ENCODE measurements around the gene FBXW10. TPM values are rescaled to one million over a fixed set of nuclear protein-coding genes. Genes with fewer than 3 reads are reported as not detected.
"Not testable (repeated sequence)": the region's sequence is repeated elsewhere in the genome, so short reads cannot be mapped to it uniquely, and the experiment has no call there.

The FBXW10 gene
- total and polyA plus RNA-seq, 10 of the 15 experiments (the other 5 are each of a cell fraction or from before 2014, with no cell fraction given), result 0.01 to 0.11 TPM; not detected in 8

DNA sequence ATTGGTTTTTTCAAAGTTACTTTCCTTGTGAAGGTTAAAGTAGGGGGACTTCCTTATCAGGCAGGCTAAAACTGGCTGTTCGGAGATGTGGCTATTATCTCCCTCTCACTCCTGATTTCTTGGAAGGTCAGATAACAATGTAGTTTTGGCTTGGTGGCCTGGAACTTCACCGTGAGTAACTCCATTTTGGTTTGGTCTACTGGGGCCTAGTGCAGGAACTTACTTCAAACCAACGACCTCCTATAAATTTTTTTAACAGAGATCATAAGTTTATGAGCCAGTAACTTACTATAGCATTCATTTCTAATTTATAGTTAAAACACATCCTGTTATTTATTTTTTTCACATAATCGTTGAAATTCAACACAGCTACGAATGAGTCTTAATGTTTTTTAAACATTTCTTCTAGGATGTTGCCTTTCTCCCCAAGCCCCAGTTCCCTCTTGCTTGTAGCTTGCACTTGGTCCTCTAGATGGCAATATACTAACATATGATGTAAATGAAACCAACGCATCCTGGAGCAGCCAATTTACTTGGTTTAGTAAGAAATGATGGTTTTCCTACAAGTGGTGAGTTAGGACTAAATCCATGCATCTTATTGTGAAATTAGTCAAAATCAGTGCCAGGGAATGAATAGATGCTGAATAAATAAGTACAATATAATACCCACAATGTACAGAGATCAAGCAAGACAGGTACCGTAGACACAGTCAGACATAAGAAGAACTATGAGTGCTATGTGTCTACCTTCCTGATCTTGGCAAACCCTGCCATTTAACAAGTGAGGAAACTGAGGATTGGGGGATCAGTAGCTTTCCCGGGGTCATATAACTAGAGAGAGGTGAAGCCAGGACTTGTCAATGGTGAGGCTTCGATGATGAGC is 72.9 kb downstream of the FBXW10 start:
- H2AFZ ChIP-seq (ENCODE audit: control insufficient read depth, low read depth, low read length); in situ Hi-C loops (cut with MboI); H3K27me3 ChIP-seq (replicated peaks in 1 of 2; ENCODE audit: control insufficient read depth in 2 of 2, insufficient read depth in 2 of 2, low read length in 1 of 2); BruUV-seq (replicated peaks); H4K20me1 ChIP-seq (ENCODE audit: control insufficient read depth, insufficient read depth); H3K9me3 ChIP-seq (replicated peaks; ENCODE audit: control insufficient read depth, insufficient read depth, low read length); H3K4me3 ChIP-seq; H3K9ac ChIP-seq (ENCODE audit: control insufficient read depth, insufficient read depth, low read length); H3K27ac ChIP-seq (ENCODE audit: control insufficient read depth, insufficient read depth); H3K79me2 ChIP-seq (ENCODE audit: control insufficient read depth, insufficient read depth, low read length); POLR2A ChIA-PET; H3K4me2 ChIP-seq (ENCODE audit: control insufficient read depth, insufficient read depth); intact Hi-C loops (cut with micrococcal nuclease; ENCODE audit: unreplicated experiment); H3K36me3 ChIP-seq (ENCODE audit: control insufficient read depth in 2 of 2, insufficient read depth in 2 of 2, low read length in 1 of 2); H3K4me1 ChIP-seq (ENCODE audit: control insufficient read depth, insufficient read depth, low read length): not testable (repeated sequence)
- RAD21 ChIA-PET (ENCODE audit: unreplicated experiment), result interaction anchor here (1.0 to 1.1 kb wide), 2 partner anchors 132 to 144 kb away, joined by 3 read pairs; no protein-coding TSS in a partner anchor
- 34% methylated on average over 9 of the region's 9 CpGs for WGBS (ENCODE audit: insufficient coverage, insufficient replicate concordance, low lambda C conversion rate, missing lambda C conversion rate)
- DNase-seq (ENCODE audit: low read depth, low spot score), result peak; percentile 20
- FAIRE-seq, result peak; percentile 86
- CTCF ChIA-PET, result interaction anchor here (0.8 to 2.2 kb wide), 2 partner anchors 144 to 191 kb away, joined by 3 to 13 read pairs; no protein-coding TSS in a partner anchor
- peak; percentile 91 for ATAC-seq
- TF ChIP-seq, protein P1, sequence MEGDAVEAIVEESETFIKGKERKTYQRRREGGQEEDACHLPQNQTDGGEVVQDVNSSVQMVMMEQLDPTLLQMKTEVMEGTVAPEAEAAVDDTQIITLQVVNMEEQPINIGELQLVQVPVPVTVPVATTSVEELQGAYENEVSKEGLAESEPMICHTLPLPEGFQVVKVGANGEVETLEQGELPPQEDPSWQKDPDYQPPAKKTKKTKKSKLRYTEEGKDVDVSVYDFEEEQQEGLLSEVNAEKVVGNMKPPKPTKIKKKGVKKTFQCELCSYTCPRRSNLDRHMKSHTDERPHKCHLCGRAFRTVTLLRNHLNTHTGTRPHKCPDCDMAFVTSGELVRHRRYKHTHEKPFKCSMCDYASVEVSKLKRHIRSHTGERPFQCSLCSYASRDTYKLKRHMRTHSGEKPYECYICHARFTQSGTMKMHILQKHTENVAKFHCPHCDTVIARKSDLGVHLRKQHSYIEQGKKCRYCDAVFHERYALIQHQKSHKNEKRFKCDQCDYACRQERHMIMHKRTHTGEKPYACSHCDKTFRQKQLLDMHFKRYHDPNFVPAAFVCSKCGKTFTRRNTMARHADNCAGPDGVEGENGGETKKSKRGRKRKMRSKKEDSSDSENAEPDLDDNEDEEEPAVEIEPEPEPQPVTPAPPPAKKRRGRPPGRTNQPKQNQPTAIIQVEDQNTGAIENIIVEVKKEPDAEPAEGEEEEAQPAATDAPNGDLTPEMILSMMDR (IDR thresholded peaks at IDR 0.05 in 2 of 3, conservative IDR thresholded peaks at IDR 0.05 in 1 of 3; ENCODE audit: control insufficient read depth in 2 of 3, extremely low read depth in 1 of 3, insufficient read depth in 1 of 3, low read depth in 3 of 3, low read length in 3 of 3), result peak; percentile 28 to 42 (median 39); a peak in 4 of 6 replicates
- TF ChIP-seq SMC3 (IDR thresholded peaks at IDR 0.05; ENCODE audit: borderline replicate concordance, low read length) (peak; percentile 48; the same call in 1 of the 2 replicates), RAD21 (IDR thresholded peaks at IDR 0.05; ENCODE audit: insufficient read depth, low read depth, low read length) (peak; percentile 56)
- SMC1A ChIA-PET (ENCODE audit: uncharacterized antibody, unreplicated experiment), result interaction anchor here (1.0 to 1.7 kb wide), 2 partner anchors 43 to 144 kb away, joined by 3 to 7 read pairs; no protein-coding TSS in a partner anchor

Data from GM12878 (cell line).